Measurements from ENCODE around the gene NIPAL1. TPM values are rescaled to one million over a fixed set of nuclear protein-coding genes. Genes with fewer than 3 reads are reported as not detected.

The NIPAL1 gene
- total and polyA plus RNA-seq, 4 donors = 0.53 to 4.9 (median 1.4) TPM

DNA sequence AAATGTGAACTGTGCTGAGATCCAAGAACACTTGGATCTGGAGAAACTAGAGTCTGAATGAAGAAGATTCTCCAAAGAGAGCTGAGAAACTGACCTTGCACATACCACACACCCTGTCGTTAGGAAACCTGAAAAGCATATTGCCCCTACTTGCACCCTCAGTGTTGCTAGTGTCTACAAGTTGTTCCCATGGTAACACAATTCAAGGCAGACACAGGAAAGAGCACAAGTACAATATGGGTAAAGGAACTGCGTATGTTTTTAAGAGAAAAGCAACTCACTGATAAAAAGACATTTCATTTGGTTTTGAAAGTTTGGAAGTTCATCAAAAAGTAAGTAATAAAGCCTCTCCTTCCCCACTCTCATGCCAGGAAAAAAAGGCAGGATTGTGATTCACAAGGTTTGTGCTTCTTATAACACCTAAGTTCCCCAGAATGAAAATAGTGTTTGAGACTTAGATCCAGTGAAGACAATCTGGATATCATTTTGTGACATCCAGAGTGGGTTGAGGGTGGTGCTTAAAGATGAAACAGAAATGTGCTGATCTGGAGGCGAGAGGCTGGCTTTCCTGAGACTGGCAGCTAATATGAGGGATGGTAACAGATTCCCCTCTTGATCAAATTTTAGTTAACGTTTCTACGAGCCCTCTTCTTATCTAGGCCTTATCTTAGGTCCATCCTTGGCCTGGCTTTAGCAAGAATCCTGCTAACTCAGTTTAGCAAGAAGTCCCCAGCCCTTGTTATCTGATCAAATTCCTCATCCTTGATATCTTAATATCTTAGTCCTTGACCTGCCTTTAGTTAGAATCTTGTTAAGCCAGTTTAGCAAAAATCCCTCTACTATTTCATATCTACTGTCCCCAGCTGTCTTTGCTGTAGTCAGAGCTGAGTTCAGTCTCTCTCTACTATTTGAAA is 42.3 kb downstream of the NIPAL1 start:
- DNase-seq = no peak
- Histone ChIP-seq H3K9me3 (ENCODE audit: control insufficient read depth in 4 of 4, insufficient read depth in 3 of 4, low read length in 3 of 4) (no peaks in the 10 kb centered on the region), H3K36me3 (ENCODE audit: control insufficient read depth in 4 of 4, insufficient read depth in 4 of 4, low read length in 4 of 4) (no peaks in the 10 kb centered on the region), H3K9ac (ENCODE audit: insufficient read depth in 1 of 2, low read length in 2 of 2) (no peak overlapping the region), H3K27me3 (ENCODE audit: control insufficient read depth in 3 of 3, insufficient read depth in 3 of 3, low read length in 2 of 3) (no peaks in the 10 kb centered on the region), H3K4me3 (no peak overlapping the region), H3K27ac (ENCODE audit: low read depth in 1 of 2, low read length in 1 of 2) (no peak overlapping the region), H3K4me1 (ENCODE audit: control insufficient read depth in 5 of 5, insufficient read depth in 5 of 5, low read length in 5 of 5) (no peaks in the 10 kb centered on the region)
- no peak for TF ChIP-seq CTCF (IDR thresholded peaks at IDR 0.05; ENCODE audit: control extremely low read depth, extremely low read depth)
- no peak for ATAC-seq (ENCODE audit: insufficient read depth, low FRiP score)
- 66 to 82% methylated on average over 5 of the region's 5 CpGs for WGBS, 2 donors

DNA sequence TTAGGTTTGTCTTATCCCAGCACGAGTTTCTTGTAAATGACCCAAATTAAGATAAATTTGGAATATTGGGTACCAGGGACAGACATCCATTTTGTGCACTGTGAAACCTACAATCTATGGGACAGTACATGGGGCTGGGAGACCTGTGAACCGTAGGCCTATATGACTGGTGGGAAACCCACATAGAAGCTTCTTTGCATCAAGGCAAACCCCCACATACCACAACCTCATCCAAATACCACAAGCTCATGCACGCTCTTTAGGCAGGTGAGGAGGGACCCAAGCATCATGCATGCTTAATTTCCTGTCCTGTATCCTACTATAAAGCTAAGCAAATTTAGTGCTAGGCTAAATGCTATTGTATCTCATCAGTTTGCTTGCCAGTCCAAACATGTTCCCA is 47.8 kb downstream of the NIPAL1 start:
- no peak overlapping the region for H3K4me3 ChIP-seq
- WGBS, 2 donors = 87 to 93% methylated on average over 3 of the region's 3 CpGs

GRCh38 chr4:48065587-48066052 is 49.0 kb downstream of the NIPAL1 start:
- Histone ChIP-seq H3K27me3 (ENCODE audit: control insufficient read depth in 3 of 3, insufficient read depth in 3 of 3, low read length in 2 of 3) (no peaks in the 10 kb centered on the region), H3K36me3 (ENCODE audit: control insufficient read depth in 4 of 4, insufficient read depth in 4 of 4, low read length in 4 of 4) (no peaks in the 10 kb centered on the region), H3K27ac (ENCODE audit: low read depth in 1 of 2, low read length in 1 of 2) (no peak overlapping the region), H3K4me1 (ENCODE audit: control insufficient read depth in 5 of 5, insufficient read depth in 5 of 5, low read length in 5 of 5) (no peaks in the 10 kb centered on the region), H3K9me3 (ENCODE audit: control insufficient read depth in 4 of 4, insufficient read depth in 3 of 4, low read length in 3 of 4) (no peaks in the 10 kb centered on the region), H3K4me3 (no peak overlapping the region), H3K9ac (ENCODE audit: insufficient read depth in 1 of 2, low read length in 2 of 2) (no peak overlapping the region)
- ATAC-seq (ENCODE audit: insufficient read depth, low FRiP score) (no peak), DNase-seq (no peak)
- WGBS, 2 donors = 90 to 95% methylated on average over 1 of the region's 1 CpG
- TF ChIP-seq CTCF (IDR thresholded peaks at IDR 0.05; ENCODE audit: control extremely low read depth, extremely low read depth) = no peak

More for the DNA sequence above, 47.8 kb downstream of the NIPAL1 start:
- H3K27me3 ChIP-seq (ENCODE audit: control insufficient read depth in 3 of 3, insufficient read depth in 3 of 3, low read length in 2 of 3) = no peaks in the 10 kb centered on the region
- DNase-seq (no peak), ATAC-seq (ENCODE audit: insufficient read depth, low FRiP score) (no peak)
- H3K4me1 ChIP-seq (ENCODE audit: control insufficient read depth in 5 of 5, insufficient read depth in 5 of 5, low read length in 5 of 5) = no peaks in the 10 kb centered on the region
- no peak overlapping the region for H3K27ac ChIP-seq (ENCODE audit: low read depth in 1 of 2, low read length in 1 of 2)
- no peaks in the 10 kb centered on the region for H3K9me3 ChIP-seq (ENCODE audit: control insufficient read depth in 4 of 4, insufficient read depth in 3 of 4, low read length in 3 of 4)
- H3K36me3 ChIP-seq (ENCODE audit: control insufficient read depth in 4 of 4, insufficient read depth in 4 of 4, low read length in 4 of 4) = no peaks in the 10 kb centered on the region
- TF ChIP-seq CTCF (IDR thresholded peaks at IDR 0.05; ENCODE audit: control extremely low read depth, extremely low read depth) = no peak
- no peak overlapping the region for H3K9ac ChIP-seq (ENCODE audit: insufficient read depth in 1 of 2, low read length in 2 of 2)

Data from lung (tissue), 12 donors.